HepG2 (cell line): ENCODE results near the gene NHERF2. TPM values are rescaled to one million over a fixed set of nuclear protein-coding genes. Genes with fewer than 3 reads are reported as not detected.
A peak's percentile ranks its signal among the peaks of the same experiment; 100 is the strongest.

ENCODE experiments used
- ATAC-seq: fragments of 200-7000 bp; cut with Tn5 transposase; 3 replicates; pipeline ENCODE4 v1.9.1; 2020; ENCODE audit warnings: mild to moderate bottlenecking, moderate library complexity
- BruUV-seq: library from RNA; stranded (reverse); fragments of 400-500 nt; replicated peaks from 2 replicates; lab custom pipeline; 2021; lab: Mats Ljungman, UMichigan
- CTCF ChIA-PET: fragments of 300-600 bp; formaldehyde crosslinking; extraction: SDS; loops from one replicate; lab custom pipeline; 2021; ENCODE audit warnings: low total read pairs, inconsistent platforms, low intra/inter-chr PET ratio; lab: Yijun Ruan, JAX
- POLR2A ChIA-PET: fragments of 350-600 bp; sonication (Branson Sonifier 250); formaldehyde crosslinking; loops from one replicate; lab custom pipeline; 2020; ENCODE audit warnings: antibody characterized with exemption, inconsistent platforms; lab: Yijun Ruan, JAX
- DNase-seq: peaks from one replicate; pipeline ENCODE4 v3.0.0-alpha.2; 2015; ENCODE audit warnings: low spot score
- FAIRE-seq: peaks from 3 replicates; lab custom pipeline; 2011; peaks lifted over from hg19 to GRCh38; lab: Jason Lieb, UNC
- H2AFZ ChIP-seq: one replicate; pipeline ENCODE4 v1.6.1; 2011; ENCODE audit warnings: low read length, inconsistent platforms
- H3K27ac ChIP-seq: fragments of 300-600 bp; 3 replicates; pipeline ENCODE4 v1.8.0; 2011; ENCODE audit warnings: mixed run types, mild to moderate bottlenecking, mixed read lengths, low read length, inconsistent platforms; ENCODE audit not compliant: insufficient read depth; ENCODE audit errors: extremely low read length
- H3K27me3 ChIP-seq, 2 experiments: fragments of 200-600 bp in 1 of 2; 2 replicates in 1 of 2; 3 replicates in 1 of 2; pipeline versions ENCODE4 v1.6.0 to v1.8.0; 2011; ENCODE audit warnings: low read length in 2 of 2, mild to moderate bottlenecking in 2 of 2, moderate library complexity in 2 of 2, inconsistent platforms in 1 of 2; ENCODE audit not compliant: insufficient read depth in 2 of 2, control insufficient read depth in 1 of 2
- H3K36me3 ChIP-seq, 2 experiments: fragments of 200-600 bp in 1 of 2; replicated peaks in 1 of 2; 2 replicates in 1 of 2; 3 replicates in 1 of 2; pipeline versions ENCODE4 v1.5.1 to v1.8.0; 2011; ENCODE audit warnings: low read length in 2 of 2, inconsistent platforms in 1 of 2; ENCODE audit not compliant: insufficient read depth in 2 of 2, control insufficient read depth in 1 of 2
- H3K4me1 ChIP-seq: 2 replicates; pipeline ENCODE4 v1.5.1; 2012; ENCODE audit warnings: low read length, inconsistent platforms; ENCODE audit not compliant: insufficient read depth
- H3K4me2 ChIP-seq: 2 replicates; pipeline ENCODE4 v1.6.0; 2011; ENCODE audit warnings: low read depth, low read length, inconsistent platforms
- H3K4me3 ChIP-seq, 3 experiments: fragments of 200-600 bp in 1 of 3; sonication (generic), shearing (Covaris generic) in 1 of 3; replicated peaks in 1 of 3; 2 replicates each; pipeline ENCODE4 v1.5.1; 2011 to 2016; ENCODE audit warnings: low read length in 3 of 3, inconsistent platforms in 2 of 3, low read depth in 2 of 3, mild to moderate bottlenecking in 2 of 3, control low read depth in 1 of 3, mixed read lengths in 1 of 3; ENCODE audit not compliant: insufficient read depth in 1 of 3
- H3K79me2 ChIP-seq: one replicate; pipeline ENCODE4 v1.6.1; 2011; ENCODE audit warnings: low read length, inconsistent platforms; ENCODE audit not compliant: insufficient read depth
- H3K9ac ChIP-seq: 2 replicates; pipeline ENCODE4 v1.6.0; 2011; ENCODE audit warnings: mild to moderate bottlenecking, low read depth, low read length, inconsistent platforms; ENCODE audit not compliant: insufficient read depth
- H3K9me3 ChIP-seq: 2 replicates; pipeline ENCODE4 v1.5.1; 2012; ENCODE audit warnings: mild to moderate bottlenecking, low read length
- H4K20me1 ChIP-seq: 2 replicates; pipeline ENCODE4 v1.6.0; 2011; ENCODE audit warnings: inconsistent platforms, mild to moderate bottlenecking, low read length, moderate library complexity; ENCODE audit not compliant: insufficient read depth
- NFE2L1 ChIP-seq: sonication (generic); formaldehyde crosslinking; IDR thresholded peaks from 2 replicates; pipeline ENCODE4 v1.4.0; 2020; ENCODE audit warnings: missing genetic modification reagents, mild to moderate bottlenecking, borderline replicate concordance
- POLR2A ChIP-seq, 2 experiments: IDR thresholded peaks; 2 replicates each; pipeline ENCODE4 v1.6.1; 2011; ENCODE audit warnings: low read depth in 2 of 2, low read length in 2 of 2, mild to moderate bottlenecking in 1 of 2, moderate library complexity in 1 of 2; ENCODE audit not compliant: insufficient read depth in 1 of 2
- PRDM10 ChIP-seq: sonication (generic); formaldehyde crosslinking; IDR thresholded peaks from 2 replicates; pipeline ENCODE4 v1.4.0; 2020; ENCODE audit warnings: low read depth, missing genetic modification reagents
- YEATS2 ChIP-seq: sonication (generic); formaldehyde crosslinking; IDR thresholded peaks from 2 replicates; pipeline ENCODE4 v1.4.0; 2020; ENCODE audit warnings: missing genetic modification reagents, borderline replicate concordance
- ZNF549 ChIP-seq: sonication (generic); formaldehyde crosslinking; IDR thresholded peaks from 2 replicates; pipeline ENCODE4 v1.5.0; 2020; ENCODE audit warnings: missing genetic modification reagents
- WGBS: methylation state at CpG from one replicate; pipeline ENCODE4 v1.1.6; 2017; ENCODE audit warnings: low lambda C conversion rate; 5-methylcytosine and 5-hydroxymethylcytosine counted together
- in situ Hi-C: cut with HindIII; loops from 2 replicates; pipeline ENCODE4 v1.10.0; 2017; ENCODE audit warnings: low pct_unique_long_range_greater_than_20kb; ENCODE audit not compliant: extremely low pct_ligation_motif_present
- intact Hi-C: fragments of 100-400 bp; cut with micrococcal nuclease; formaldehyde crosslinking; loops from one replicate; pipeline ENCODE4 v1.10.0; 2022; ENCODE audit not compliant: unreplicated experiment
- polyA plus RNA-seq, 8 experiments: library from polyadenylated mRNA; depleted of rRNA in 3 of 8; stranded (reverse) in 7 of 8; unstranded in 1 of 8; fragments of >200 nt; fragmentation: Illumina TruSeq in 4 of 8; extraction: Trizol in 4 of 8; gene quantifications; 2 replicates each; pipeline versions ENCODE4 v1.2.1 to v1.2.3, GENCODE V29; 2011 to 2016; ENCODE audit warnings: low read depth in 4 of 8, missing spikeins in 1 of 8, mixed read lengths in 1 of 8; ENCODE audit not compliant: insufficient read depth in 1 of 8
- total RNA-seq, 5 experiments: library from RNA; depleted of rRNA; stranded (reverse); fragments of >200 nt; fragmentation: Illumina TruSeq; extraction: Trizol; gene quantifications; 2 replicates each; pipeline ENCODE4 v1.2.3, GENCODE V29; 2016; ENCODE audit warnings: low read depth in 1 of 5
- TF ChIP-seq, protein P1 (sequence below), 2 experiments: sonication (generic) in 1 of 2; formaldehyde crosslinking in 1 of 2; IDR thresholded peaks; 2 replicates each; pipeline versions ENCODE4 v1.6.1 to v1.9.0; 2014 to 2022; ENCODE audit warnings: antibody characterized with exemption in 1 of 2, borderline replicate concordance in 1 of 2, inconsistent platforms in 1 of 2, low read depth in 1 of 2, missing genetic modification reagents in 1 of 2
- TF ChIP-seq, protein P2 (sequence below): sonication (generic); formaldehyde crosslinking; IDR thresholded peaks from 2 replicates; pipeline ENCODE4 v1.4.0; 2020; ENCODE audit warnings: missing genetic modification reagents, borderline replicate concordance
- TF ChIP-seq, protein P3 (sequence below): sonication (generic); formaldehyde crosslinking; IDR thresholded peaks from 2 replicates; pipeline ENCODE4 v1.4.0; 2020; ENCODE audit warnings: missing genetic modification reagents

Gene NHERF2
- total and polyA plus RNA-seq, 2 of the 13 experiments (the other 11 are each of a cell fraction or from before 2014, with no cell fraction given): 23.7 to 39.3 TPM

GRCh38 chr16:1989209-1990100 lies 37.2 kb upstream of the NHERF2 start, which contains the start of gene SYNGR3:
SYNGR3 (plus strand) TSS chr16:1989970; CDS start chr16:1990103, 133 bp downstream.
- Histone ChIP-seq H4K20me1 (no peaks in the 10 kb centered on the region), H3K27ac (no peak within 1 kb of the TSS), H3K9me3 (no peaks in the 10 kb centered on the region), H3K9ac (peak within 1 kb of the TSS; percentile 60), H3K79me2 (peaks cover 13% of the 10 kb centered on the region), H3K4me3 (peak within 1 kb of the TSS; percentile 60 to 82 (median 77)), H3K4me2 (peak within 1 kb of the TSS; percentile 95), H3K27me3 (peaks cover 0 to 8% of the 10 kb centered on the region in 2 experiments; a peak in 2 of 5 replicates), H3K4me1 (peaks cover 70% of the 10 kb centered on the region), H2AFZ (no peak within 1 kb of the TSS), H3K36me3 (peaks cover 12 to 15% of the 10 kb centered on the region in 2 experiments; a peak in 4 of 5 replicates)
- DNase-seq (no peak), ATAC-seq (peak; percentile 4), FAIRE-seq (no peak)
- no TSS peak for BruUV-seq
- CTCF ChIA-PET: interaction anchor here (0.6 kb wide), 1 partner anchor 14 kb away, joined by 3 read pairs; no protein-coding TSS in a partner anchor
- no CpG with 5 or more reads among the region's 67 CpGs for WGBS
- intact Hi-C loops: no loop called here
- in situ Hi-C loops: no loop called here
- POLR2A ChIA-PET: interaction anchor here (0.8 to 2.0 kb wide), 5 partner anchors 14 to 166 kb away, joined by 3 to 13 read pairs (median 5); partner anchors contain the start of genes RPS2 and TRAF7
- no peak for TF ChIP-seq PRDM10 (CRISPR knock-in tag)
- no peak for TF ChIP-seq NFE2L1 (CRISPR knock-in tag)
- TF ChIP-seq, protein P1, sequence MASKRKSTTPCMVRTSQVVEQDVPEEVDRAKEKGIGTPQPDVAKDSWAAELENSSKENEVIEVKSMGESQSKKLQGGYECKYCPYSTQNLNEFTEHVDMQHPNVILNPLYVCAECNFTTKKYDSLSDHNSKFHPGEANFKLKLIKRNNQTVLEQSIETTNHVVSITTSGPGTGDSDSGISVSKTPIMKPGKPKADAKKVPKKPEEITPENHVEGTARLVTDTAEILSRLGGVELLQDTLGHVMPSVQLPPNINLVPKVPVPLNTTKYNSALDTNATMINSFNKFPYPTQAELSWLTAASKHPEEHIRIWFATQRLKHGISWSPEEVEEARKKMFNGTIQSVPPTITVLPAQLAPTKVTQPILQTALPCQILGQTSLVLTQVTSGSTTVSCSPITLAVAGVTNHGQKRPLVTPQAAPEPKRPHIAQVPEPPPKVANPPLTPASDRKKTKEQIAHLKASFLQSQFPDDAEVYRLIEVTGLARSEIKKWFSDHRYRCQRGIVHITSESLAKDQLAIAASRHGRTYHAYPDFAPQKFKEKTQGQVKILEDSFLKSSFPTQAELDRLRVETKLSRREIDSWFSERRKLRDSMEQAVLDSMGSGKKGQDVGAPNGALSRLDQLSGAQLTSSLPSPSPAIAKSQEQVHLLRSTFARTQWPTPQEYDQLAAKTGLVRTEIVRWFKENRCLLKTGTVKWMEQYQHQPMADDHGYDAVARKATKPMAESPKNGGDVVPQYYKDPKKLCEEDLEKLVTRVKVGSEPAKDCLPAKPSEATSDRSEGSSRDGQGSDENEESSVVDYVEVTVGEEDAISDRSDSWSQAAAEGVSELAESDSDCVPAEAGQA (IDR thresholded peaks at IDR 0.05; ENCODE audit: low read depth): no peak
- TF ChIP-seq, protein P1 (CRISPR knock-in tag; IDR thresholded peaks at IDR 0.05; ENCODE audit: borderline replicate concordance): no peak
- TF ChIP-seq ZNF549: no peak
- no peak for TF ChIP-seq YEATS2 (CRISPR knock-in tag)
- TF ChIP-seq POLR2A (IDR thresholded peaks at IDR 0.05; ENCODE audit: insufficient read depth in 1 of 2, low read depth in 2 of 2, low read length in 2 of 2): 0 out of 4 replicates have a peak, but pooled peaks of 1 of the 2 experiments have one; percentile 13
- TF ChIP-seq, protein P2, sequence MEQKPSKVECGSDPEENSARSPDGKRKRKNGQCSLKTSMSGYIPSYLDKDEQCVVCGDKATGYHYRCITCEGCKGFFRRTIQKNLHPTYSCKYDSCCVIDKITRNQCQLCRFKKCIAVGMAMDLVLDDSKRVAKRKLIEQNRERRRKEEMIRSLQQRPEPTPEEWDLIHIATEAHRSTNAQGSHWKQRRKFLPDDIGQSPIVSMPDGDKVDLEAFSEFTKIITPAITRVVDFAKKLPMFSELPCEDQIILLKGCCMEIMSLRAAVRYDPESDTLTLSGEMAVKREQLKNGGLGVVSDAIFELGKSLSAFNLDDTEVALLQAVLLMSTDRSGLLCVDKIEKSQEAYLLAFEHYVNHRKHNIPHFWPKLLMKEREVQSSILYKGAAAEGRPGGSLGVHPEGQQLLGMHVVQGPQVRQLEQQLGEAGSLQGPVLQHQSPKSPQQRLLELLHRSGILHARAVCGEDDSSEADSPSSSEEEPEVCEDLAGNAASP (CRISPR knock-in tag): no peak
- TF ChIP-seq, protein P3, sequence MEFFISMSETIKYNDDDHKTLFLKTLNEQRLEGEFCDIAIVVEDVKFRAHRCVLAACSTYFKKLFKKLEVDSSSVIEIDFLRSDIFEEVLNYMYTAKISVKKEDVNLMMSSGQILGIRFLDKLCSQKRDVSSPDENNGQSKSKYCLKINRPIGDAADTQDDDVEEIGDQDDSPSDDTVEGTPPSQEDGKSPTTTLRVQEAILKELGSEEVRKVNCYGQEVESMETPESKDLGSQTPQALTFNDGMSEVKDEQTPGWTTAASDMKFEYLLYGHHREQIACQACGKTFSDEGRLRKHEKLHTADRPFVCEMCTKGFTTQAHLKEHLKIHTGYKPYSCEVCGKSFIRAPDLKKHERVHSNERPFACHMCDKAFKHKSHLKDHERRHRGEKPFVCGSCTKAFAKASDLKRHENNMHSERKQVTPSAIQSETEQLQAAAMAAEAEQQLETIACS (CRISPR knock-in tag): peak; percentile 74
